Purkinje cell (primary cell): Measurements from ENCODE around the gene ZNF80. TPM values are rescaled to one million over a fixed set of nuclear protein-coding genes. Genes with fewer than 3 reads are reported as not detected.

Experiments
- polyA plus RNA-seq: library from polyadenylated mRNA; unstranded; fragments of >200 nt; fragmentation: Nextera tagmentation; gene quantifications from 2 replicates; pipeline ENCODE4 v1.2.1, GENCODE V29; 2014

Gene ZNF80
- 0.31 TPM in 1 of 2 replicates, not detected in the other for polyA plus RNA-seq

GRCh38 chr3:114237478-114237877 is at the start of gene ZNF80:
ZNF80 (minus strand) TSS chr3:114237578; CDS start chr3:114237074, 504 bp downstream.

Other genes starting within 250 kb of the ZNF80 start
- 3.4 and 10.9 TPM in 2 replicates for gene CCDC191, start 181.1 kb downstream of the ZNF80 start, polyA plus RNA-seq
- gene QTRT2, start 180.8 kb downstream of the ZNF80 start, polyA plus RNA-seq = 2.0 and 5.2 TPM in 2 replicates
- not detected in 2 replicates for gene DRD3, start 58.5 kb downstream of the ZNF80 start, polyA plus RNA-seq
- gene TIGIT, start 56.5 kb upstream of the ZNF80 start, polyA plus RNA-seq = not detected in 2 replicates